ENCODE data around the gene IP6K1.

The IP6K1 gene

DNA sequence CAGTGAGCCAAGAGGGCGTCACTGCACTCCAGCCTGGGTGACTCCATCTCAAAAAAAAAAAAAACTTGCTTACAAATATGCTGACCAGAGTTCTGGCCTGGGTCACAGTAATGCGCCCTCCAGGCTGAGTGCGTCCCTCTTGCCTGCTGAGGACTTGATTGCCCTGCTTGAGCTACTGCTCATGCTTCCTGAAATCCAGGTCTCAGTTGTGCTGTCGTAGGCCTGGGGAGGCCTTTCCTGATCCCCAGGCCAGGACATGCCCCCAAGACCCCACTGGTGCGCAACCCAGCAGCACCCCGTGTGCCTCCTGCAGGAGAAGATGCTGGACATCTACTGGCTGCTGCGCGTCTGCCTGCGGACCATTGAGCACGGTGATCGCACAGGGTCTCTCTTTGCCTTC lies 74.2 kb downstream of the IP6K1 start:
- TF ChIP-seq, protein P1, sequence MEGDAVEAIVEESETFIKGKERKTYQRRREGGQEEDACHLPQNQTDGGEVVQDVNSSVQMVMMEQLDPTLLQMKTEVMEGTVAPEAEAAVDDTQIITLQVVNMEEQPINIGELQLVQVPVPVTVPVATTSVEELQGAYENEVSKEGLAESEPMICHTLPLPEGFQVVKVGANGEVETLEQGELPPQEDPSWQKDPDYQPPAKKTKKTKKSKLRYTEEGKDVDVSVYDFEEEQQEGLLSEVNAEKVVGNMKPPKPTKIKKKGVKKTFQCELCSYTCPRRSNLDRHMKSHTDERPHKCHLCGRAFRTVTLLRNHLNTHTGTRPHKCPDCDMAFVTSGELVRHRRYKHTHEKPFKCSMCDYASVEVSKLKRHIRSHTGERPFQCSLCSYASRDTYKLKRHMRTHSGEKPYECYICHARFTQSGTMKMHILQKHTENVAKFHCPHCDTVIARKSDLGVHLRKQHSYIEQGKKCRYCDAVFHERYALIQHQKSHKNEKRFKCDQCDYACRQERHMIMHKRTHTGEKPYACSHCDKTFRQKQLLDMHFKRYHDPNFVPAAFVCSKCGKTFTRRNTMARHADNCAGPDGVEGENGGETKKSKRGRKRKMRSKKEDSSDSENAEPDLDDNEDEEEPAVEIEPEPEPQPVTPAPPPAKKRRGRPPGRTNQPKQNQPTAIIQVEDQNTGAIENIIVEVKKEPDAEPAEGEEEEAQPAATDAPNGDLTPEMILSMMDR (IDR thresholded peaks at IDR 0.05; ENCODE audit: borderline replicate concordance, control extremely low read depth, extremely low read depth, insufficient read depth, missing control alignments), result no peak
- DNase-seq (ENCODE audit: low spot score), result no peak
- in situ Hi-C loops (cut with MboI; ENCODE audit: low sequenced_read_pairs, unreplicated experiment), result no loop called here

DNA sequence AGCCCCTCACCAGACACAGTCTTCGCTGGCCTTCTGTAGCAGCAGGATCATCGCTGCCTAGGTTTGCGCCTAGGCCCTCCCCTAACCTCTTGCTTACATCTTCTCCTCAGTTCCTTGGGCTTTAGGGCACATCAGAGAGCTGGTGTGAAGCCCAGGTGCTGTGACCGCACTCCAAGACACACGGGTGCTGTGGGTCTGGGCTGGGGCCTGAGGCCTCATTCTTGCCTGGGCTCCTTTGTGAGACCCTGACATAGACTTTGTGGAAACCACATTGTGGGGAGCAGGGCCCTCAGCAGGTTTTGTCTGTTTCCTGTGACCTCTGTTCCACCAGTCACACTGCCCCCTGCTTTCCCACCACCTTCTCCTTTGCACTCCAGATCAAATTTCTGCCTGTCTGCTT lies 74.9 kb downstream of the IP6K1 start:
- in situ Hi-C loops (cut with MboI; ENCODE audit: low sequenced_read_pairs, unreplicated experiment), result no loop called here
- no peak for DNase-seq (ENCODE audit: low spot score)
- TF ChIP-seq, protein P1 (IDR thresholded peaks at IDR 0.05; ENCODE audit: borderline replicate concordance, control extremely low read depth, extremely low read depth, insufficient read depth, missing control alignments), result no peak

DNA sequence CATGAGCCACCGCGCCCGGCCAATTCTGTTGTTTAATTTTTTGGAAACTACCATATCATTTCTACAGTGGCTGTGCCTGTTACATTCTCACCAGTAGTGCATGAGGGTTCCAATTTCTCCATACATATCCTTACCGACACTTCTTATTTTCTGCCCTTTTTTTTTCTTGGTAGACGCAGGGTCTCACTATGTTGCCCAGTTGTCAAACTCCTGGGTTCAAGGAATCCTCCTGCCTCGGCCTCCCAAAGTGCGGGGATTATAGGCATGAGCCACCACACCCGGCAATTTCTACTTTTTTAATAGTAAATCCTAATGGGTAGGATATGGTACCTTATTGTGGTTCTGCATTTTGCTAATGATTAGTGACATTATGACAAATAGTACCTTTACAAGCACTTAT lies 76.5 kb downstream of the IP6K1 start:
- TF ChIP-seq, protein P1 (IDR thresholded peaks at IDR 0.05; ENCODE audit: borderline replicate concordance, control extremely low read depth, extremely low read depth, insufficient read depth, missing control alignments), result no peak
- in situ Hi-C loops (cut with MboI; ENCODE audit: low sequenced_read_pairs, unreplicated experiment), result no loop called here
- DNase-seq (ENCODE audit: low spot score), result no peak

DNA sequence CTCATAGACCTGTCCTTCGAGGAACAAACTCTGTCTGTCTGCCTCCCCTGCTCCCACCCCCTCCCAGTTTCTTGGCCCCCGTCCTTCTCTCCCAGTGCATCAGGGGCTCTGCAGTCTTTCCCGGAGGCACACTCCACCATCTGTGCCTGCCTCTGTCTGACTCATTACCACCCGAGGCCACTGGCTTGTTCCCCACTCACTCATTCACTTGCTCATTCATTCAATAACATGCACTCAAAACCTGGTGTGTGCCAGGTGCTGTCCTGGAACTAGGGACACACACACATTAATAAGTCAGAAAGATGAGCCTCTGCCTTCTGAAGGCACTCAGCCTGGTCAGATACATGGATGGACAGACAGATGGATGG lies 79.2 kb downstream of the IP6K1 start:
- DNase-seq (ENCODE audit: low spot score), result no peak
- in situ Hi-C loops (cut with MboI; ENCODE audit: low sequenced_read_pairs, unreplicated experiment), result no loop called here
- TF ChIP-seq, protein P1 (IDR thresholded peaks at IDR 0.05; ENCODE audit: borderline replicate concordance, control extremely low read depth, extremely low read depth, insufficient read depth, missing control alignments), result no peak

DNA sequence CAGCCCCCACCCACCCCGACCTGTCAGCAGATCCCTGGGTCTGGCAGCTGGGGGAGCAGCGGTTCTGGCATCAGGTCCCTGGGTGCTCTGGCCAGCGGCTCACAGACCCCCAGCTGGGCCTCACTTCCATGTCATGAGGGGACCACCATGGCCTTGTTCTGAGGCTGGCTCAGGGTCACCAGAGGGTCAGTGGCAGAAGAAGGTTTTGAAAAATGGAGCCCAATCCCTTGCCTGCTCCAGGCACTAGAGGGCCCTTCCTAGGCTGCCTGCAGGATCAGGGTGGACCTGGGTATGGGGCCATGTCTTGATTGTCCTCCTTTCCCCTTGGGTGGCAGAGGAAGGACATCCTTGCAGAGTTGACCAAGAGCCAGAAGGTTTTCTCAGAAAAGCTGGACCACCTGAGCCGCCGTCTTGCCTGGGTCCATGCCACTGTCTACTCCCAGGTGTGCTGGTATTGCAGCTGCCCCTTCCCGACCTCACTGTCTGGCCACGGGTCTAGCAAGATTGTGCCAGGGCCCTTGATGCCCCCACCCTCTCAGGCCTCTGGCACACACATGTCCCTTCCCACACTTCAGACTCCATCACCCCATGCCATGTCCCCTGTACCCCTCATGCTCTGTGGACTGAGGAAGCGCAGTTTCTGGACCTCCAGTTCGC lies 79.8 kb downstream of the IP6K1 start:
- TF ChIP-seq, protein P1 (IDR thresholded peaks at IDR 0.05; ENCODE audit: borderline replicate concordance, control extremely low read depth, extremely low read depth, insufficient read depth, missing control alignments), result no peak
- in situ Hi-C loops (cut with MboI; ENCODE audit: low sequenced_read_pairs, unreplicated experiment), result no loop called here

DNA sequence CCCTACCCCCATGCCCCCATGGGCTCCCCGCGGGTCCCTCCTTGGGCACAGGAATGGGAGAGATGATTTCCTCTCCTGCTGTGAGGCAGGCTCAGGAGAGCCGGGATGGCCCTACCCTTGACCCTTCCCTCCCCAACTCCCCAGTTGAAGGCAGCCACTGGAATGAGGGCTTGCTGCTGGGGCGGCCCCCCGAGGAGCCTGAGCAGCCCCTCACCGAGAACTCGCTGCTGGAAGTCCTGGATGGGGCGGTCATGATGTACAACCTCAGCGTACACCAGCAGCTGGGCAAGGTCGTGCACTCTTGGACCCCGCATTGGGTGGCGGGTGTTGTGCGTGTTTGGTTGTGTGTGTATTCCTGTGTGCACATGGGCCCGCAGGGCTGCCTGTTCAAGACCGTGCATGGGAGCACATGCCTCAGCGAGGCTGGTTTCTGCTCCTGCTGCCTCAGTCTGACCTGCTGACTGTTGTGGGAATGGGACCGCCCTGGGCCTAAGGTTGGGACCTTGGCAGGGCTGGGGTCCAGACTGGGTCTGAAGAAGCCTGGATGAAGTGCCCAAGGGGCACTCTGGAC lies 80.9 kb downstream of the IP6K1 start:
- TF ChIP-seq, protein P1 (IDR thresholded peaks at IDR 0.05; ENCODE audit: borderline replicate concordance, control extremely low read depth, extremely low read depth, insufficient read depth, missing control alignments), result no peak
- DNase-seq (ENCODE audit: low spot score), result no peak
- in situ Hi-C loops (cut with MboI; ENCODE audit: low sequenced_read_pairs, unreplicated experiment), result no loop called here

More for the DNA sequence above, 79.8 kb downstream of the IP6K1 start:
- DNase-seq (ENCODE audit: low spot score), result no peak
